Body of pancreas (tissue), 4 donors: ENCODE results near the gene CTXND1. TPM values are rescaled to one million over a fixed set of nuclear protein-coding genes. Genes with fewer than 3 reads are reported as not detected.

Experiments used
- ATAC-seq: fragments of 150-250 bp; one replicate; pipeline ENCODE4 v1.9.1; 2016
- DNase-seq, 4 donors: peaks; one replicate each; pipeline ENCODE4 v3.0.0-alpha.2; 2019
- H3K27ac ChIP-seq, 4 donors: fragments of 200-600 bp; sonication (generic); 1 replicate in 3 of 4; 2 replicates in 1 of 4; pipeline versions ENCODE4 v1.5.1 to v1.6.1; 2016 to 2019; ENCODE audit warnings: mild to moderate bottlenecking in 1 of 4, mixed read lengths in 1 of 4, moderate library complexity in 1 of 4
- H3K27me3 ChIP-seq, 2 donors: fragments of 200-600 bp; sonication (generic); one replicate each; pipeline ENCODE4 v1.6.0; 2016; ENCODE audit warnings: mild to moderate bottlenecking in 1 of 2
- H3K36me3 ChIP-seq, 2 donors: fragments of 200-600 bp; sonication (generic); replicated peaks in 1 of 2; 2 replicates each; pipeline ENCODE4 v1.5.1; 2016; ENCODE audit warnings: low read depth in 2 of 2; ENCODE audit not compliant: insufficient read depth in 1 of 2
- H3K4me1 ChIP-seq: fragments of 200-600 bp; sonication (generic); one replicate; pipeline ENCODE4 v1.6.0; 2016
- H3K4me3 ChIP-seq, 2 donors: fragments of 200-600 bp; sonication (generic); 1 replicate in 1 of 2; 2 replicates in 1 of 2; pipeline ENCODE4 v1.5.1; 2016 to 2019
- H3K9me3 ChIP-seq, 3 donors: fragments of 200-600 bp; sonication (generic); 1 replicate in 2 of 3; 2 replicates in 1 of 3; pipeline ENCODE4 v1.5.1; 2016
- CTCF ChIP-seq, 7 experiments: fragments of 450-650 bp in 4 of 7; fragments of 200-600 bp in 3 of 7; sonication (generic) in 3 of 7; IDR thresholded peaks; one replicate each; pipeline ENCODE4 v1.5.1; 2016 to 2019; ENCODE audit warnings: antibody characterized with exemption in 7 of 7
- POLR2A ChIP-seq, 3 donors: fragments of 450-650 bp; IDR thresholded peaks; one replicate each; pipeline ENCODE4 v1.6.1; 2016; ENCODE audit warnings: antibody characterized with exemption in 3 of 3, mild to moderate bottlenecking in 2 of 3
- WGBS, 2 donors: methylation state at CpG; one replicate each; pipeline ENCODE4 v1.1.5; 2017; 5-methylcytosine and 5-hydroxymethylcytosine counted together
- intact Hi-C: fragments of 100-400 bp; cut with DNase I; formaldehyde crosslinking; loops from one replicate; pipeline ENCODE4 v1.15.1; 2023
- total RNA-seq, 2 donors: library from RNA; depleted of rRNA; stranded (reverse); fragments of >200 nt; gene quantifications; one replicate each; pipeline ENCODE4 v1.1.0, GENCODE V29; 2016

The CTXND1 gene
- total RNA-seq, 2 donors from 2014 or later: 0.66 to 1.0 TPM

GRCh38 chr15:80246425-80246894 lies 5.6 kb downstream of the CTXND1 start:
- Histone ChIP-seq H3K4me1 (peaks cover 16% of the 10 kb centered on the region), H3K27ac (peak overlapping the region in 1 of 4 donors; percentile 35), H3K9me3 (no peaks in the 10 kb centered on the region), H3K27me3 (no peaks in the 10 kb centered on the region), H3K36me3 (no peaks in the 10 kb centered on the region), H3K4me3 (no peak overlapping the region)
- intact Hi-C loops: no loop called here
- TF ChIP-seq POLR2A (IDR thresholded peaks at IDR 0.05): peak in 1 of 3 donors; percentile 6
- TF ChIP-seq CTCF (IDR thresholded peaks at IDR 0.05): no peak
- 30 to 42% methylated on average over 7 of the region's 7 CpGs for WGBS, 2 donors
- DNase-seq (peak in 3 of 4 donors; percentile 22 to 37 (median 30)), ATAC-seq (no peak)

- H3K27ac ChIP-seq: no peak overlapping the region
- H3K4me3 ChIP-seq: no peak overlapping the region
- intact Hi-C loops: no loop called here
- WGBS, 2 donors: 9 to 29% methylated on average over 3 of the region's 3 CpGs
- TF ChIP-seq POLR2A (IDR thresholded peaks at IDR 0.05) (no peak), CTCF (IDR thresholded peaks at IDR 0.05) (no peak)
- H3K27me3 ChIP-seq: no peaks in the 10 kb centered on the region
- ATAC-seq (no peak), DNase-seq (peak in 3 of 4 donors; percentile 13 to 29 (median 23))
- H3K36me3 ChIP-seq: no peaks in the 10 kb centered on the region
- no peaks in the 10 kb centered on the region for H3K4me1 ChIP-seq
- no peaks in the 10 kb centered on the region for H3K9me3 ChIP-seq
These were observed 9.2 kb downstream of the CTXND1 start for GRCh38 chr15:80242802-80243201.

GRCh38 chr15:80242132-80242769 lies 9.8 kb downstream of the CTXND1 start:
- no peaks in the 10 kb centered on the region for H3K4me1 ChIP-seq
- DNase-seq (peak in 3 of 4 donors; percentile 19 to 27 (median 24)), ATAC-seq (no peak)
- no peak overlapping the region for H3K4me3 ChIP-seq
- intact Hi-C loops: no loop called here
- WGBS, 2 donors: 34 to 38% methylated on average over 11 of the region's 11 CpGs
- no peak overlapping the region for H3K27ac ChIP-seq
- H3K9me3 ChIP-seq: no peaks in the 10 kb centered on the region
- no peaks in the 10 kb centered on the region for H3K36me3 ChIP-seq
- TF ChIP-seq CTCF (IDR thresholded peaks at IDR 0.05) (peak in 6 of 7 experiments; percentile 25 to 45 (median 42)), POLR2A (IDR thresholded peaks at IDR 0.05) (no peak)
- no peaks in the 10 kb centered on the region for H3K27me3 ChIP-seq

- ATAC-seq (no peak), DNase-seq (no peak)
- TF ChIP-seq POLR2A (IDR thresholded peaks at IDR 0.05): no peak
- no peak for TF ChIP-seq CTCF (IDR thresholded peaks at IDR 0.05)
- no peaks in the 10 kb centered on the region for H3K27me3 ChIP-seq
- intact Hi-C loops: no loop called here
- H3K9me3 ChIP-seq: no peaks in the 10 kb centered on the region
- no peaks in the 10 kb centered on the region for H3K36me3 ChIP-seq
- no peak overlapping the region for H3K27ac ChIP-seq
- no peaks in the 10 kb centered on the region for H3K4me1 ChIP-seq
- no peak overlapping the region for H3K4me3 ChIP-seq
- 52 to 53% methylated on average over 5 of the region's 5 CpGs for WGBS, 2 donors
These were observed 10.5 kb downstream of the CTXND1 start for GRCh38 chr15:80241508-80241907.

- no peak overlapping the region for H3K4me3 ChIP-seq
- intact Hi-C loops: no loop called here
- H3K4me1 ChIP-seq: no peaks in the 10 kb centered on the region
- no peak for ATAC-seq
- TF ChIP-seq CTCF (IDR thresholded peaks at IDR 0.05): no peak
- H3K27me3 ChIP-seq: no peaks in the 10 kb centered on the region
- H3K9me3 ChIP-seq: no peaks in the 10 kb centered on the region
- no peak overlapping the region for H3K27ac ChIP-seq
- WGBS, 2 donors: 61 to 67% methylated on average over 4 of the region's 4 CpGs
- H3K36me3 ChIP-seq: no peaks in the 10 kb centered on the region
- no peak for DNase-seq
These were observed 11.7 kb downstream of the CTXND1 start for GRCh38 chr15:80240276-80240675.
